Neural cell (in vitro differentiated cells): ENCODE measurements around the gene PLG.
"Not testable (repeated sequence)": the region's sequence is repeated elsewhere in the genome, so short reads cannot be mapped to it uniquely, and the experiment has no call there.

Experiments used
- RAD21 ChIP-seq: fragments of 450-650 bp; conservative IDR thresholded peaks from 2 replicates; pipeline ENCODE4 v1.6.1; 2014; ENCODE audit warnings: antibody characterized with exemption, mild to moderate bottlenecking, moderate library complexity
- TF ChIP-seq, protein P1 (sequence below): fragments of 450-650 bp; IDR thresholded peaks from 2 replicates; pipeline ENCODE4 v1.5.1; 2014; ENCODE audit warnings: antibody characterized with exemption, mild to moderate bottlenecking, moderate library complexity; ENCODE audit not compliant: poor library complexity, severe bottlenecking

DNA sequence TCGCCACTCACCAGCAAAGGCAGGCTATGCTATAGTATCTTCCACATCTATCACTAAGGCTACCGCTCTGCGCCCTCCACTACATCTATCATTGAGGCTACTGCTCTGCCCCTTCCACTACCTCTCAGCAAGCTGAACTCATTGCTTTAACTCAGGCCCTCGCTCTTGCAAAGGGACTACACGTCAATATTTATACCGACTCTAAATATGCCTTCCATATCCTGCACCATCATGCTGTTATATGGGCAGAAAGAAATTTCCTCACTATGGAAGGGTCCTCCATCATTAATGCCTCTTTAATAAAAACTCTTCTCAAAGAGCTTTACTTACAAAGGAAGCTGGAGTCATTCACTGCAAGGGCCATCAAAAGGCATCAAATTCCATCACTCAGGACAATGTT is 77.1 kb downstream of the PLG start:
- TF ChIP-seq, protein P1, sequence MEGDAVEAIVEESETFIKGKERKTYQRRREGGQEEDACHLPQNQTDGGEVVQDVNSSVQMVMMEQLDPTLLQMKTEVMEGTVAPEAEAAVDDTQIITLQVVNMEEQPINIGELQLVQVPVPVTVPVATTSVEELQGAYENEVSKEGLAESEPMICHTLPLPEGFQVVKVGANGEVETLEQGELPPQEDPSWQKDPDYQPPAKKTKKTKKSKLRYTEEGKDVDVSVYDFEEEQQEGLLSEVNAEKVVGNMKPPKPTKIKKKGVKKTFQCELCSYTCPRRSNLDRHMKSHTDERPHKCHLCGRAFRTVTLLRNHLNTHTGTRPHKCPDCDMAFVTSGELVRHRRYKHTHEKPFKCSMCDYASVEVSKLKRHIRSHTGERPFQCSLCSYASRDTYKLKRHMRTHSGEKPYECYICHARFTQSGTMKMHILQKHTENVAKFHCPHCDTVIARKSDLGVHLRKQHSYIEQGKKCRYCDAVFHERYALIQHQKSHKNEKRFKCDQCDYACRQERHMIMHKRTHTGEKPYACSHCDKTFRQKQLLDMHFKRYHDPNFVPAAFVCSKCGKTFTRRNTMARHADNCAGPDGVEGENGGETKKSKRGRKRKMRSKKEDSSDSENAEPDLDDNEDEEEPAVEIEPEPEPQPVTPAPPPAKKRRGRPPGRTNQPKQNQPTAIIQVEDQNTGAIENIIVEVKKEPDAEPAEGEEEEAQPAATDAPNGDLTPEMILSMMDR, result not testable (repeated sequence)
- not testable (repeated sequence) for TF ChIP-seq RAD21
